ENCODE data around the gene RAD54L2. TPM values are rescaled to one million over a fixed set of nuclear protein-coding genes. Genes with fewer than 3 reads are reported as not detected.

Gene RAD54L2
- total RNA-seq, 1 donor from 2014 or later = 37.6 TPM

GRCh38 chr3:51578238-51578637 lies 39.7 kb downstream of the RAD54L2 start:
- H3K27ac Mint-ChIP-seq = peak overlapping the region; percentile 12
- H3K27me3 Mint-ChIP-seq = no peaks in the 10 kb centered on the region
- DNase-seq (ENCODE audit: extremely low spot score, unreplicated experiment) = no peak
- peaks cover 6% of the 10 kb centered on the region for H3K4me1 Mint-ChIP-seq (ENCODE audit: unreplicated experiment)
- H3K4me3 Mint-ChIP-seq = no peak overlapping the region
- peaks cover 39% of the 10 kb centered on the region for H3K36me3 Mint-ChIP-seq
- no peak for TF ChIP-seq CTCF (conservative IDR thresholded peaks at IDR 0.05)
- no peaks in the 10 kb centered on the region for H3K9me3 Mint-ChIP-seq

- Mint-ChIP-seq H3K27ac (no peak overlapping the region), H3K9me3 (no peaks in the 10 kb centered on the region), H3K36me3 (peaks cover 25% of the 10 kb centered on the region), H3K27me3 (no peaks in the 10 kb centered on the region), H3K4me1 (ENCODE audit: unreplicated experiment) (peaks cover 6% of the 10 kb centered on the region), H3K4me3 (no peak overlapping the region)
- DNase-seq (ENCODE audit: extremely low spot score, unreplicated experiment) = no peak
- TF ChIP-seq CTCF (conservative IDR thresholded peaks at IDR 0.05) = no peak
Measured at GRCh38 chr3:51580418-51580817, 41.9 kb downstream of the RAD54L2 start.

GRCh38 chr3:51581524-51581923 lies 43.0 kb downstream of the RAD54L2 start:
- Mint-ChIP-seq H3K4me3 (no peak overlapping the region), H3K4me1 (ENCODE audit: unreplicated experiment) (peaks cover 6% of the 10 kb centered on the region)

GRCh38 chr3:51585197-51585596 lies 46.7 kb downstream of the RAD54L2 start:
- Mint-ChIP-seq H3K27me3 (no peaks in the 10 kb centered on the region), H3K36me3 (peaks cover 14% of the 10 kb centered on the region), H3K4me3 (no peak overlapping the region), H3K27ac (no peak overlapping the region), H3K4me1 (ENCODE audit: unreplicated experiment) (peaks cover 6% of the 10 kb centered on the region), H3K9me3 (no peaks in the 10 kb centered on the region)
- TF ChIP-seq CTCF (conservative IDR thresholded peaks at IDR 0.05) = no peak
- DNase-seq (ENCODE audit: extremely low spot score, unreplicated experiment) = no peak

More at GRCh38 chr3:51581524-51581923, 43.0 kb downstream of the RAD54L2 start:
- Mint-ChIP-seq H3K27ac (peak overlapping the region; percentile 61), H3K27me3 (no peaks in the 10 kb centered on the region), H3K9me3 (no peaks in the 10 kb centered on the region), H3K36me3 (peaks cover 19% of the 10 kb centered on the region)
- TF ChIP-seq CTCF (conservative IDR thresholded peaks at IDR 0.05) = no peak
- DNase-seq (ENCODE audit: extremely low spot score, unreplicated experiment) = no peak

- no peak for TF ChIP-seq CTCF (conservative IDR thresholded peaks at IDR 0.05)
- Mint-ChIP-seq H3K9me3 (no peaks in the 10 kb centered on the region), H3K27me3 (no peaks in the 10 kb centered on the region), H3K27ac (no peak overlapping the region), H3K4me1 (ENCODE audit: unreplicated experiment) (peaks cover 6% of the 10 kb centered on the region), H3K4me3 (no peak overlapping the region), H3K36me3 (peaks cover 21% of the 10 kb centered on the region)
- DNase-seq (ENCODE audit: extremely low spot score, unreplicated experiment) = no peak
Measured at GRCh38 chr3:51585871-51586270, 47.4 kb downstream of the RAD54L2 start.

Other genes with a start within 250 kb of the RAD54L2 start
- 139 and 187 TPM in 2 replicates for gene MANF, start 153.4 kb upstream of the RAD54L2 start, total RNA-seq (ENCODE audit: low replicate concordance)
- gene RBM15B, start 147.4 kb upstream of the RAD54L2 start, total RNA-seq (ENCODE audit: low replicate concordance) = 54.3 and 66.4 TPM in 2 replicates
- gene DCAF1, start 38.7 kb upstream of the RAD54L2 start, total RNA-seq (ENCODE audit: low replicate concordance) = 19.4 and 20.5 TPM in 2 replicates
- 43.8 and 50.0 TPM in 2 replicates for gene TEX264, start 132.5 kb downstream of the RAD54L2 start, total RNA-seq (ENCODE audit: low replicate concordance)
- 0.29 and 0.58 TPM in 2 replicates for gene GRM2, start 168.3 kb downstream of the RAD54L2 start, total RNA-seq (ENCODE audit: low replicate concordance)
- not detected in 2 replicates for gene IQCF6, start 240.5 kb downstream of the RAD54L2 start, total RNA-seq (ENCODE audit: low replicate concordance)

Data from type B pancreatic cell (in vitro differentiated cells).